UCSD-AML1 (cell line): Measurements from ENCODE around the gene OPRD1.
A peak's percentile ranks its signal among the peaks of the same experiment; 100 is the strongest.

Experiments used
- DNase-seq: peaks from one replicate; lab custom pipeline; 2025; ENCODE audit not compliant: unreplicated experiment; lab: John Stamatoyannopoulos, UW

The OPRD1 gene

GRCh38 chr1:28882009-28882628 lies 70.1 kb downstream of the OPRD1 start:
- peak; percentile 82 for DNase-seq

GRCh38 chr1:28883242-28883616 lies 71.3 kb downstream of the OPRD1 start:
- DNase-seq: no peak

- DNase-seq: no peak
Observed at GRCh38 chr1:28885472-28885877, 73.5 kb downstream of the OPRD1 start.

GRCh38 chr1:28885977-28886730 lies 74.2 kb downstream of the OPRD1 start:
- DNase-seq: no peak

- DNase-seq: peak; percentile 92
Observed at GRCh38 chr1:28886731-28887418, 74.9 kb downstream of the OPRD1 start.

GRCh38 chr1:28887419-28887834 lies 75.5 kb downstream of the OPRD1 start:
- DNase-seq: peak; percentile 35

- DNase-seq: no peak
Observed at GRCh38 chr1:28887835-28888682, 76.1 kb downstream of the OPRD1 start.

GRCh38 chr1:28888915-28889314 lies 76.9 kb downstream of the OPRD1 start:
- DNase-seq: no peak

GRCh38 chr1:28889357-28889756 lies 77.4 kb downstream of the OPRD1 start:
- no peak for DNase-seq

GRCh38 chr1:28890435-28890834 lies 78.5 kb downstream of the OPRD1 start:
- DNase-seq: no peak

- DNase-seq: no peak
Observed at GRCh38 chr1:28890836-28891235, 78.9 kb downstream of the OPRD1 start.

- DNase-seq: no peak
Observed at GRCh38 chr1:28891256-28891655, 79.3 kb downstream of the OPRD1 start.

GRCh38 chr1:28893403-28894102 lies 81.6 kb downstream of the OPRD1 start:
- DNase-seq: no peak

GRCh38 chr1:28894785-28895184 lies 82.8 kb downstream of the OPRD1 start:
- DNase-seq: no peak

- no peak for DNase-seq
Observed at GRCh38 chr1:28895896-28896608, 84.1 kb downstream of the OPRD1 start.

GRCh38 chr1:28896609-28896986 lies 84.6 kb downstream of the OPRD1 start:
- DNase-seq: no peak

- no peak for DNase-seq
Observed at GRCh38 chr1:28897789-28898188, 85.8 kb downstream of the OPRD1 start.

GRCh38 chr1:28898405-28898881 lies 86.5 kb downstream of the OPRD1 start:
- no peak for DNase-seq

- DNase-seq: no peak
Observed at GRCh38 chr1:28899267-28899666, 87.3 kb downstream of the OPRD1 start.

GRCh38 chr1:28900562-28900961 lies 88.6 kb downstream of the OPRD1 start:
- DNase-seq: no peak
